Epithelial cell of proximal tubule (primary cell): Measurements from ENCODE around the gene LGI2. TPM values are rescaled to one million over a fixed set of nuclear protein-coding genes. Genes with fewer than 3 reads are reported as not detected.

Source experiments
- DNase-seq: peaks from one replicate; pipeline ENCODE4 v3.0.0-alpha.2; 2011; ENCODE audit warnings: low read depth
- H3K4me3 ChIP-seq: 2 replicates; pipeline ENCODE4 v1.5.1; 2011; ENCODE audit warnings: low read depth, mild to moderate bottlenecking, low read length
- total RNA-seq: library from RNA; depleted of rRNA; stranded (reverse); fragments of >200 nt; gene quantifications from 2 replicates; pipeline ENCODE4 v1.2.3, GENCODE V29; 2015
- TF ChIP-seq, protein P1 (sequence below): conservative IDR thresholded peaks from 2 replicates; pipeline ENCODE4 v1.5.1; 2012; ENCODE audit warnings: low read depth, mild to moderate bottlenecking, low read length

The LGI2 gene
- total RNA-seq, 1 donor from 2014 or later = 2.5 TPM

DNA sequence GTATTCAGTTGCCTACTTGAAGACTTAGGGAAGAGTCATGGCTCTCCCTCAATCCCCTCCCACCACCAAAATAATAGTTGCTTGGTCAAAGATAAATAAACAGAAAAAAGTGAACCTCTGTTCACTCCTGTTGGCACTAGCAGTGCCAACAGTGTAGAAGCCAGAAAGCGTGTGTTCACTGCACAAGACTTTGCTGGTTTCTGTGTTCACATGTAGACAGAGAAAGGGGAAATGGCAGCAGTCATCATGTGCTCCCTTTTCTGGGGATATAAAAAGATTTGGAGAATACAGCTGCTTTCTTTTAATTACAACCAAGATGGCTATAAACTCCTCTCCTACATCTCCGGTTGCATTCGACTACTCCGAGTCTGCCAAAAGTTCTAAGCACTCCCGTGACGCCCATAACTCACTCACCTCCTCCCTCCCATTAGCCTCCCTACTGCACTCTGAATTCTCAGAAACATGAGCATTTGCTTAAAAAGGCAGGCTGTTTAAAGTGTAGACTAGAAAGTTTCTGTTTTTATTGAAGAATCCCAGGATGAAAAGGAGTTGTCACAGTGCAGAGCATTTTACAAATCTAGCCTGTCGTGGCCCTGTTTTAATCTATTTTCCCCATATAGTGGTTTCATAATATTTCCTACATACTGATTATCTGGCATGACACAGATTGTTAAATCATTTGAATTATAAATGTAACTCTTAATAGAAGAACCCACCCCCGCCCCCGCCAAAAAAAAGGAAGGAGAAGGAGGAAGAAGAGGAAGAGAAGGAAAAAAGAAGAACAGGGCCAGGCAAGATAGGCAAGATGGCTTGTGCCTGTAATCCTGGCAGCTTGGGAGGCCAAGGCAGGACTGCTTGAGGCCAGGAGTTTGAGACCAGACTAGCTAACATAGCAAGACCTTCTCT lies 16.7 kb downstream of the LGI2 start:
- no peak for DNase-seq
- H3K4me3 ChIP-seq = no peak overlapping the region
- TF ChIP-seq, protein P1, sequence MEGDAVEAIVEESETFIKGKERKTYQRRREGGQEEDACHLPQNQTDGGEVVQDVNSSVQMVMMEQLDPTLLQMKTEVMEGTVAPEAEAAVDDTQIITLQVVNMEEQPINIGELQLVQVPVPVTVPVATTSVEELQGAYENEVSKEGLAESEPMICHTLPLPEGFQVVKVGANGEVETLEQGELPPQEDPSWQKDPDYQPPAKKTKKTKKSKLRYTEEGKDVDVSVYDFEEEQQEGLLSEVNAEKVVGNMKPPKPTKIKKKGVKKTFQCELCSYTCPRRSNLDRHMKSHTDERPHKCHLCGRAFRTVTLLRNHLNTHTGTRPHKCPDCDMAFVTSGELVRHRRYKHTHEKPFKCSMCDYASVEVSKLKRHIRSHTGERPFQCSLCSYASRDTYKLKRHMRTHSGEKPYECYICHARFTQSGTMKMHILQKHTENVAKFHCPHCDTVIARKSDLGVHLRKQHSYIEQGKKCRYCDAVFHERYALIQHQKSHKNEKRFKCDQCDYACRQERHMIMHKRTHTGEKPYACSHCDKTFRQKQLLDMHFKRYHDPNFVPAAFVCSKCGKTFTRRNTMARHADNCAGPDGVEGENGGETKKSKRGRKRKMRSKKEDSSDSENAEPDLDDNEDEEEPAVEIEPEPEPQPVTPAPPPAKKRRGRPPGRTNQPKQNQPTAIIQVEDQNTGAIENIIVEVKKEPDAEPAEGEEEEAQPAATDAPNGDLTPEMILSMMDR = no peak

DNA sequence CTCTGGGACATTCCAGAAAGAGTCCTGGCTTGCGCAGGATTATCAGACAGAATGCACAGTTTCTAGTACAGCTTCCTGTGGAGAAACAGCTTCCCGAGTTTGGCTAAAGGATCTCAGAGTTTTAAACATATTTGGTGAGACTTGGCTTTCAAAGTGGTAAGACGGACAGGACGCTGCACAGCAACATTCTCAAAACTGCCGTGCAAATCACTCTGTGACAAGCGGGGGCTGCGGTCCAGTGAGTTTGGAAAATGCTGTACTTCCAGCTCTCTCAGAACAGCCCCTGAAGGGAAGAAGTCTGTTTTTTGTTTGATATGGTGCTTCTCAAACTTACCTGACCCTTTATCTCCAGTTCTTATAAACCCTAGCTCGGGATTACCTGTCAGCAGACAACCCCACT lies 18.1 kb downstream of the LGI2 start:
- TF ChIP-seq, protein P1 = no peak
- no peak overlapping the region for H3K4me3 ChIP-seq
- no peak for DNase-seq

DNA sequence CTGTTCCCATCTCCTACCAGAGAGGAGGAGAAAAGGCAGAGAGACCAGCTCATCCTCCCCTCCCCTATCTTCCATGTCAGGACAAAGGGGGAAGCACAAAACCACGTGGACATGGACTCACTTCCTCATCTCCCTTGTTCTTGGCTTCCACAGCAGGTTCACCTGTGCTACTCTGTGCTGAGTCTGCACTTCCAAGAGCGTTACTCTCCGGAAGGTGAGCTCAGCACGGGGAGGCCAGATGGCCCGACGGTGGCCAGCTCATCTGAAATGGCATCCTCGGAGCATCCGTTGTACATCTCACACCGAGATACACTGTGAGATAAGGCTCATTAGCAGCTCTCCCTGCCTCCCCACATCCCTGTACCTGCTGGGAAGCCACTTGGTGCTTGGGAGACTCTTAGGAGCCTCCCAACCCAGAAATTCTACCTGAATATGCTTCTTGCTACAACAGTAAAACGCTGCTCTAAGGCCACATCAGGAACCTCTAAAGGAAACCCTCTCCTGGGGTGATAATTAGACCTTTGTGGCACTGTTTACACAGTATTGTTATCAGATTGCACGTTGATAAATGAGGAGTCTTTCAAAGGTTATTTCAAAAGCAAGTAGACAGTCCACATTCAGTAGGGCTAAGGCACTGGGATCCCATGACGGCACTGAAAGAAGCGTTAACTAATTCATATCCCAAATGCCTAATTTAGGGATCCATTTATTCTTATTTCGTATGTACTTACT lies 19.4 kb downstream of the LGI2 start:
- no peak overlapping the region for H3K4me3 ChIP-seq
- DNase-seq = no peak
- TF ChIP-seq, protein P1 = no peak

DNA sequence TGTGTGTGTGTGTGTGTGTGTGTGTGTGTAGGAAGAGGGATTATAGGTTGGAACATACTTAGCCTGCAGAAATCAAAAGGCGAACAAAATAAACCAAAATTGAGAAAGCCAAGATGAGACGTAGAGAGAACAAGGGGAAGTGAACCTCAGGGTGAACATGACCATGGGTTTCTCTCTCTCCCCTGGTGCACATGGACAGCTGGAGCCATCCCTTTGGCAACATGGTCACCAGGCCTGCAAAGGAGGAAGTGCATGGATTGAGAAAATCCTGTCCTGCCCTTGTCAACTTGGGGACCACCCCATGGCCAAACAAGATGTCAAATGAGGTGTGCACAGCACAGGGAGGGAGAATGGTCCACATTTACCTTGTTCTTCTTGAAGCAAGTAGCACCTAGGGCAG lies 23.1 kb downstream of the LGI2 start:
- TF ChIP-seq, protein P1 = no peak
- DNase-seq = no peak
- H3K4me3 ChIP-seq = no peak overlapping the region

DNA sequence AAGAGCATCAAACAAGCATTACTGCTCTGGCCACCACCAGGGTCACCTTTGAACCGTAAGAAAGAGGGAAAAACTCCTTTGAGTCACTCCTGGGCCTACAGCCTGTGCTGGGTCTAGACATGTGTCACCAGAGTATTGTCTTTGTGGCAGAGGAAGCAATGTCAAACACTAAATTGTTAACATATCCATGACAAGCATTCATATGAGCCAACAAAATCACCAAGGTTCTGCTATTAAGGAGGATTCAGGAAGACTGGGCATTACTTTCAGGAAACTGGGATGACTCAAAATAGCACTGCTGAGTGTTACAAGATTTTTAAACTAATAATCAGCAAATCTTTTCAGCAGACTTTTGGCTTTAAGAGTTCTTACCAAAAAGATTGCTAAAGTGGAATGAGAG lies 28.1 kb downstream of the LGI2 start:
- TF ChIP-seq, protein P1 = no peak
- no peak overlapping the region for H3K4me3 ChIP-seq
- DNase-seq = no peak

DNA sequence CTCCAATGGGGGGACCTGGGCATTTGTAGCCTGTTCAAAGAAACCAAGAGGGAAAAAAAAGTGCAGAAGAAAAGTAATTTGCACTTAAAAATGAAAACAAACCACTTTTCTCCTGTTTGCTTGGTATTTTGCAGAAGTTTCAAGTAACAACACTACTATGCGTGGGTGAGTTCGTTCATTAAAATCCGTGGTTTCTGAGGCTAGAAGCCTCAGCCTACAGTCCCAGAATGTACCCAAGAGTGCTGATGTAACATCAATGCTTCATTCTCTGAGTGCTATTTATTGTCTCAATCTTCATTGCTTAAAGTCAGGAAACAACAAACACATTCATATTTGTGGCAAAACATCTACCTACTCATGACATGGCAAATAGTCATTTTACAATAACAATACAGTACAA lies 29.2 kb downstream of the LGI2 start:
- TF ChIP-seq, protein P1 = no peak
- DNase-seq = no peak

More for the DNA sequence above, 29.2 kb downstream of the LGI2 start:
- no peak overlapping the region for H3K4me3 ChIP-seq
